GM18867 (cell line): ENCODE measurements around the gene EIF4G2.

ENCODE experiments used
- ATAC-seq: cut with Tn5 transposase; IDR thresholded peaks from one replicate; pipeline ENCODE4 v1.9.1; 2021; ENCODE audit warnings: mild to moderate bottlenecking, moderate library complexity; ENCODE audit not compliant: unreplicated experiment

The EIF4G2 gene

DNA sequence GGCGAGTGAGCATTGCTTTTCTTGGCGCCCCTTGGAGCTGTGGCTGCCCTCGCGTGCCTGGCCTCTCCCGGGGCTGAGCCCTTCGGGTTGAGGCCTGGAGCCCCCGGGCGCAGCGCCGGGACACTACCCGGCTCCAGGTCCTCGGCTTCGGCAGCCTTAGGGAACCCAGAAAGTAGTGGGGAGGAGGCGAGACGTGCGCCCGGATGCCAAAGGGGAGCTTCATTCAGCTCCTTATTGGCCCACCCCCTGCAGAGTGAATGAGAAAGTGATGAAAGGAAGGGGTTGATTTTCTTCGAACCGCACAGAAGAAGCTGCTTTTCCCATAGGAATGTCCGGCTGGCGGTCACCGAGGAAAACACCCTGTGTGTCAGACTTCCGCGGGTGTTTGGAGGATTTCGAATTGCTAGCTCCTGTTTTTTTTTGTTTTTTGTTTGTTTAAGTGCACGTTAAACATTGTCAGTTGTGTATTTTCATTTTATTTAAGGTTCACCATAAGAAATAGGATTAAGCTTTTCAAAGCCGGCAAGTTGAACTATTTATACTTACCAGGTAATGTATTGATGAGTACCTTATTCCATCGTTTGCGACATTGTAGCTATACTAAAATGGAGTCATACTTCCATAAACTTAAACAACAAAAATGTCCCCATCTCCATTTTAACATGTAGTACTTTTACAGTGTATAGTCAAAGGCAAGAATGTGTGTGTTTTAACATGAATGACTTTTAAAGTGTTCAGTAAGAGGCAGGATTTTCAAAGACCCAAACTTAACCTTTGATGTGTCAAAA lies 841 bp upstream of the EIF4G2 start:
- ATAC-seq = peak; percentile 25

DNA sequence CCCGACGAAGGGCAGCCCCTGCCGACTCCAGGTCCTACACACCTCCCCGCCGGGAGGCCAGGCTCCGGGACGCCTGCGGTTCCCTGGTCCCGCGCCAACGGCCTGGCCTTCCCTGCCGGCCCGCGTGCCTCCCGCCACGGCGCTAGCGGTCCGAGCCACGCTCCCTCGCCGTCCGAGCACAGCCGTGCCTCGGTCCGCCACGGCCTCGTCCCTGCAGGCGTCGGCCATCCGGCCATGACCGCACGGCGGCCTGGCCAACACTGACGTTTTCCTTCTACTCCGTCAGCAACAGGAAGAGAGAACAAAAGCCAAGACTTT lies 532 bp downstream of the EIF4G2 start:
- no peak for ATAC-seq

DNA sequence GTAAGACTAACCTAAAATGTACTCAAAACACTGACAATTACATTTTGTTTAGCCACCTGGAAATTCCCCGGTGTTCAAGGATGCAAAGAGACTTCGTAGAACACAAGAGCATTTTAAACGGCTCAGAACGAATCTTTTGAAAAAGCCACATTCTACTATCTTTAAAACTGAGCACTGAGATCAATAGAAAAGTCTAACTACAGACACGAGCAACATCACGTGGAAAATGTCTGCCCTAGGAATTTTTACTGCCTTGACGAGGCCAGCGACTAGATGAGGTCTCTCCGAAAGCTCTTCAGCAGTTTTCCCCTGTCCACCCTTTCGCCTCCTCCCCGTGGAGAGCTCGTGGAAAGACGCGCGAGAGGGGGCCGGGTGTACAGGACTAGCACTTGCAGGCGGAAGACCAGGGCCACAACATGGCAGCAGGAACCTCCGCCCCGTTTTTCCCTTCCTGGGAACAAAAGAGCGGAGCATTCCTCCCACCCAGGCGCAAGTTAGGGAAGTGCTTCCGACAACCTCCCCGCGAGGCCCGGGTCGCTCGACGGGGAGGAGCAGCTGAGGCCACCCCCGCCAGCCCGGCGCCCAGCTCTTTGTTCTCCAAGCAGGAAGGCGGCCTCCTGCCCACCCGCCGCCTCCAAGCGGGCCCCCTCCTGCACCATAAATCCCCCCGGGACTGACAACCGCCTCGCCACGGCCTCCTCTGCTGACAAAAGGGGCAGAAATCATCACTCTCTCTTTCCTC lies 1.1 kb downstream of the EIF4G2 start:
- no peak for ATAC-seq

DNA sequence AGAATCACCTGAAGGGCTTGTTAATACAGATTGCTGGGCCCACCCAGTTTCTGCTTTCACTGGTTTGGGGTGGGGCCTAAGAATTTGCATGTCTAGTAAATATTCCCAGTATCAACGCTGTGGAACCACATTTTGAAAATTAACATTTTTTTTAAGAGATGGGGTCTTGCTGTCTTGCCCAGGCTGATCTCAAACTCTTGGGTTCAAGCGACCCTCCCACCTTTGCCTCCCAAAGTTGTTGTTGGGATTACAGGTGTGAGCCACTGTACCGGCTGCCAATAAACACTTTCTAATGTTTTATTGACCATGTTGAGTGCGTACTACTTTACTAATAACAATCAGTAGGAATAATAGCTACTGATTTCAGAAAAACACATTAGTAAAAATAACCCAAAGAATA lies 2.5 kb downstream of the EIF4G2 start:
- ATAC-seq = no peak

- no peak for ATAC-seq
These were observed 3.0 kb downstream of the EIF4G2 start for GRCh38 chr11:10805741-10806140.

DNA sequence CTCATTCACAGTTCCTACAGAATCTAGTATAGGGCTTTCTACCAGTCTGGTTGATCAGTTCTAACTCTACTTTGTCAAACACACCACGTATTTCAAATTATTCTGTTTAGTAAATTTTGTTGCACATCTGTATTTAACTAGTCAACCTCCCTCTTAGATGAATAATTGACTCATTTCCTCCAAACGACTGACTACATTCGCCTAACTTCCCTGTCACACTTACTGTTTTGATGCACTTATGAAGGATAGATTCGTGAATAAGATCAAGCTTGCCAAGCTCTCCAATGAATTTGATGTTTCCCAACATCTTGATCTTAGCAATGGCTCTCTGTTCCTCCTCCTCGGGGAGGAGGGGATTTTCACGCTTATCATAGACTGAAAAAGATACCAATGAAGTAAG lies 5.0 kb downstream of the EIF4G2 start:
- ATAC-seq = no peak

DNA sequence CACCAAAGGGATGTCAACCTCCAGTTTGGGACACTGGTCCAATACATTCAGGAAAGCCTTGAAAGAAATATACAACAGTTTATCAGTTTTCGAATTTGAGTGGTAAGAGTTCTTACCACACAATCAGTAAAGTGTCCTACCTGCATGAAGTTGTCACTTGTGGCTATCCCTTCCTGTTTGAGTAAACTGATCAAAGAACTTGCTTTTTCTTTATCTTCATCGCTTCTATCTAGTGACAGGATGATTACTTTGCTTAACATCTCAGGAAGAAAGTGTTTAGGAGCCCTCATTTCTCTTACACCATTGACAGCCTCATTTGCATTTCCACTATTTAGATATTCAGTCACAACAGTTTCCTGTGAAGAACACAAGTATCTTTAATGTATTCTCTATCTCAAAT lies 8.4 kb downstream of the EIF4G2 start:
- no peak for ATAC-seq

GRCh38 chr11:10798330-10798928 lies 10.3 kb downstream of the EIF4G2 start:
- no peak for ATAC-seq

- ATAC-seq = no peak
These were observed 11.2 kb downstream of the EIF4G2 start for GRCh38 chr11:10797531-10797930.

- no peak for ATAC-seq
These were observed 11.7 kb downstream of the EIF4G2 start for GRCh38 chr11:10797001-10797400.

- no peak for ATAC-seq
These were observed 12.5 kb downstream of the EIF4G2 start for GRCh38 chr11:10796191-10796590.

DNA sequence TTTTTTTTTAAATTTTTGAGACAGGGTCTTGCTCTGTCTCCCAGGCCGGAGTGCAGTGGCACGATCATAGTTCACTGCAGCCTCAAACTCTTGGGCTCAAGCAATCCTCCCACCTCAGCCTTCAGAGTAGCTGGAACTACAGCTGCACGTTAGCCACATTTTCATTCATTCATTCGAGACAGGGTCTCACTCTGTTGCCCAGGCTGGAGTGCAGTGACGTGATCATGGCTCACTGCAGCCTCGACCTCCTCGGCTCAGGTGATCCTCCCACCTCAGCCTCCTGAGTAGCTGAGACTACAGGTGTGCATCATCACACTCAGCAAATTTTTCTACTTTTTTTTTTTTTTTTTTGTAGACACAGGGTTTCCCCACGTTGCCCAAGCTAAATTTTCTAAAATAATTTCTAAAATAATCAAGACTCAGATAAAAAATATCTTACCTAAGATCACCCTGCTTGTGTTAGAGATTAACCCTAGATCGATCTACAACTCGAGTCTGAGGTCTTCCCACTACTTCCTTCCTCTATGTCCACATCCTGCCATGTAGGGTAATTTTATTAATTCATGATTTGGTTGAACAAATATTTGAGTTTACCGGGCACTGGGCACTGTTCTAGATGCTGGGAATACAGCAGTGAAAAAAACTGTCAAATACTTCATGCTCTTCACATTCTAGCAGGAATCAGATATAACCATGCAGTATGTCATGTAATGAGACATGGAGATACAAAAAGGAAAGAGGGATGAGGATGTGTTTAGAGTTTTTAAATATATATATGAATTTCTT lies 15.1 kb downstream of the EIF4G2 start:
- ATAC-seq = no peak

- peak; percentile 88 for ATAC-seq
These were observed 16.2 kb downstream of the EIF4G2 start for GRCh38 chr11:10792385-10793068.

GRCh38 chr11:10786451-10786850 lies 22.3 kb downstream of the EIF4G2 start:
- ATAC-seq = no peak

DNA sequence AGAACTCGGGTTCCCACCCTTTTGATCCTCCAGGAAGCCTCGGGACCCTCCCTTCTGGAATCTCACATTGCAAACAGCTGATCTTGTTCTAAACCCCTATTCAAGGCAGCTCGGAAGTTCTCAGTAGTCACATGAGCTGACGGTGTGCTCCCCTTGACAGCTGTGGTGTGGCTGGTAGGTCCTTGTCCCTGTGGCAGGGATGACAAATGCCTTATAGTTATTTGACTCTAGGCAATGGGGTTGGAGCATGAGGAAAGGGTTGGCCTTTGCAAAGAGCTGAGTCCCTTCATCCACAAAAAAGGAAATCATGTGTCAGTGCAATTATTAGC lies 23.6 kb downstream of the EIF4G2 start:
- ATAC-seq = no peak

DNA sequence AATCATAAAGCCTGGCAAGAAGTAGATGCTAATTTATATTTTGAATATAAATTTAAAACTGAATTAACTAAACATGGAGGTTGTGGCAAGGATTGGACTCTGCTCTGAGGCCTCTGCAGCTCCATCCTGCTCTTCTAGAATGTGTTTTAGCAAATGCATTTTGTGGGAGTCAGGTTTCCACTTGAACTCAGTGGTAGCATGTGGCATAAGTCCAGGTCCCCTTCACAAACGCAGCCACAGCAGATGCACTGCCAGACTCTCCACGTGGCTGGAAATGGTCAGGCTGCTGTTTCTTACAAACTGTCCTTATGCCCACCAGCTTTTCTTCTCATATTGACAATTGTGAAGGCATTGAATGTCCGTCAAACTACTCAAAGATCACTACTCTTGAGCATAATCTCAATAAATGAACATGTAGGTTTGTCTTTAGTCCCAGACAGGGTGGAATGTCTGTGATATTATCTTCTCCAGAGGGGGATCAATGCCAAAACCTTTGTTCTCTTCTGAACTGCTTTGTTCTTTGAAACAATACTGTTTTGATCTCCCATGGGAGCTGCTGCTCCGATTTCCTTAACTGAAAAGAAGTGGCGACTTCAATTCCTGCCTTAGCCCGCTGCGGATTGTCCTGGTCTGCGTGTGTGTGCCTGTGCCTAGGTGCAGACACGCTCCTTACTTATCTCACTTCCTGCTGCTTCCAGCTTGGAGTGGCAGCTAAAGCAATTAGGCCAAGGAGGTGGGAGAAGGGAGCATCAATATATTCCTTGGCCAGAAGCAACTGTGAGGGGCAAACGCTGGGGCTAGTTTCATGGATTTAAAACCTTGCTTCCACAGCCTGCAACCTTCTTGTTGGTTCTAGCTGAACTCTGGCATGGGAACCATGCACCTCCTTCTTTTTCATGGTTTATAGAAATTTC lies 24.2 kb downstream of the EIF4G2 start:
- no peak for ATAC-seq

DNA sequence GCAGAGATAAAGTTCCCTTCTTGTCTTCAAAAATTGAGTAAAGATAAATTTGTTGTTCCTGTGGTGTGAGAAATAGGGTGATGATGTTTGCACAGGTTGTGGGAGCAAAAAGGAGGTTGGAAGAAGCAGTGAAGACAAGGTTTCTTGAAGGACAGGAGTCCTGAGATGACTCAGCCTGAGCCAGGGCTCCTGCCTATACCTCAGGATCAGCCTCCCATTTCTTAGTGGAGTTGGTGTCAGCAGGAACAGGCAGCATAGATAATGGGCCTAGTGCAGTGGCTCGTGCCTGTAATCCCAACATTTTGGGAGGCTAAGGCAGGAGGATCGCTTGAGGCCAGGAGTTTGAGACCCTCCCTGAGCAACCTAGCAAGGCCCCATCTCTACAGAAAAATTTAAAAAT lies 28.7 kb downstream of the EIF4G2 start:
- no peak for ATAC-seq

DNA sequence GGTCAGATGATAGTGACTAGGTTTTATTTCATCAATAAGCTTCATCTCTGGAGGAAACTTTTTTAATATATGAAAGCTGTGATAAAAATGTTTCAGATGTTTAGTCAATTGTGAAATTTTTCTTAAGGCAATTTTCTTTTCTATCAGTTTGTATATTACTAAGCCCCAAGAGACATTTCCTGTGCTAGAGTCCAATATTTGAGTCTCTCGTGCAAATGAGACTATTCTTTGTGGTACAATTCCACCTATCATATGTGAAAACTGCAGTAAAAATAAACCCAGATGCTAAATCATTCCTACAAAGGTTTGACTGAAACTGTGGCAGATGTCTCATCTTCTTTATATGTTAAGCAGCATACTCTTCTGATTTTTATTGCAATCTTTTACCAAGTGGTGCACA lies 29.6 kb downstream of the EIF4G2 start:
- ATAC-seq = no peak

- no peak for ATAC-seq
These were observed 30.3 kb downstream of the EIF4G2 start for GRCh38 chr11:10778217-10778970.
